Measurements from ENCODE around the gene SOD3.

DNA sequence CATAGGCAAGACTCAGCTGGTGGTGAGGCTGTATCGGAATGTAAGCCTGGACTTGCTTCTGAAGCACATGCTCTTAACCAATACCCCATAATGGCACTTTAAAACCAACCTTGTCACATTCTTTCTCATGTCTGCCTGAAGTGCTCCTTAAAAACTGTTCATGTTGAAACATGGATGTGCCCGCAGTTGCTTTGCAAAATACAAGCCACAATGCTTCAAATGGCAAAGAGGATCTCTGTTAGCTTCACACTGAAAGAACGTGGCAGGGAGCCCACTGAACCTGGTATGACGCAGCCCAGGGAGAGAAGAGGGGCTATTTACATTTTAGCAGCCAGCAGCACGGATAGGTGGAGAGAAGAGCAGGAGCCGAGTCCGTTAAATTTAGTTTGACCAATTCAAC, 29.3 kb downstream of the SOD3 start:
- TF ChIP-seq CTCF (IDR thresholded peaks at IDR 0.05) = no peak
- TF ChIP-seq TCF7L2 (IDR thresholded peaks at IDR 0.05; ENCODE audit: low read depth, low read length) = no peak
- no peak for TF ChIP-seq REST (IDR thresholded peaks at IDR 0.05; ENCODE audit: insufficient read depth in 1 of 2, low read depth in 2 of 2, low read length in 1 of 2)
- no peak for TF ChIP-seq POLR2AphosphoS5 (IDR thresholded peaks at IDR 0.05; ENCODE audit: low read depth, low read length)

Measured in Panc1 (cell line).